Measurements from ENCODE around the gene TLE7. TPM values are rescaled to one million over a fixed set of nuclear protein-coding genes. Genes with fewer than 3 reads are reported as not detected.

The TLE7 gene
- polyA plus RNA-seq, 1 of the 3 experiments (the other 2 are of a cell fraction), result not detected

GRCh38 chr16:71482569-71482968 lies 40.7 kb upstream of the TLE7 start:
- Histone ChIP-seq H4K20me1 (ENCODE audit: insufficient read depth) (no peaks in the 10 kb centered on the region), H3F3A (replicated peaks; ENCODE audit: insufficient read depth) (peaks cover 11% of the 10 kb centered on the region), H3K27ac (ENCODE audit: low read depth in 2 of 2, low read length in 1 of 2) (no peak overlapping the region), H3K9ac (no peak overlapping the region), H3K27me3 (ENCODE audit: insufficient read depth) (no peaks in the 10 kb centered on the region), H3K9me3 (no peaks in the 10 kb centered on the region), H3K4me1 (ENCODE audit: control insufficient read depth in 1 of 2, insufficient read depth in 2 of 2, low read depth in 1 of 2, low read length in 1 of 2) (peaks cover 0 to 8% of the 10 kb centered on the region in 2 experiments; a peak in 2 of 4 replicates), H3K4me2 (no peak overlapping the region), H3K79me2 (ENCODE audit: insufficient read depth) (peaks cover 11% of the 10 kb centered on the region), H2AFZ (ENCODE audit: low read depth) (no peak overlapping the region), H3K36me3 (replicated peaks in 1 of 2; ENCODE audit: control insufficient read depth in 1 of 2, insufficient read depth in 2 of 2, low read length in 1 of 2) (peaks cover 11 to 13% of the 10 kb centered on the region in 2 experiments), H3K9me2 (no peaks in the 10 kb centered on the region), H3K4me3 (ENCODE audit: low read depth in 2 of 2, low read length in 1 of 2) (no peak overlapping the region)
- WGBS (ENCODE audit: low lambda C conversion rate), result 90% methylated on average over 5 of the region's 5 CpGs
- DNase-seq, result no peak
- no peak for TF ChIP-seq FOSL2 (IDR thresholded peaks at IDR 0.05; ENCODE audit: borderline replicate concordance, low read depth)
- TF ChIP-seq RXRA (IDR thresholded peaks at IDR 0.05; ENCODE audit: borderline replicate concordance, low read depth), result no peak
- no peak for TF ChIP-seq TCF12 (IDR thresholded peaks at IDR 0.05)
- no peak for TF ChIP-seq ELF1 (IDR thresholded peaks at IDR 0.05)
- no peak for TF ChIP-seq MAX (IDR thresholded peaks at IDR 0.05; ENCODE audit: low read depth)
- TF ChIP-seq RFX5 (IDR thresholded peaks at IDR 0.05; ENCODE audit: low read length), result no peak
- ChIA-PET POLR2A (no interaction called here), CTCF (interaction anchor here (1.2 to 3.7 kb wide), 3 partner anchors 17 to 129 kb away, joined by 4 to 19 read pairs (median 7); partner anchors contain the start of gene ZNF23)

DNA sequence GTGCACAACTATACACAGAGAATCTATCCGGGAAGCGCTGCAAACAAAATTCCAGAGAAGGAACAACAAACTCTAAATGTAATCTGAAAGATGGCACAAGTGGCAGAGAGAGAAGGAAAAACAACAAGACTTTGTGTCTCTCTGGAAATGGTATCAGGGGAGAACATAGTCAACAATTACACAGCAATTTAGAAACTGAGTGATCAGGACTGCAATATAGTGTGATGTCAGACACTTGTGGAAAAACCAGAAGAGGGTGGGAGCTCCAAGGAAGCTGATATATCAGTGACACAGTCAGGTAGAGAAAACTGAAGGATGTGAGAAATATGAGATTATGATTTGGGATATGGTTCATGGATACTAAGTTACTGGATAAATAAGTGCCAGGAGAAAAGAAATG lies 39.1 kb upstream of the TLE7 start:
- CTCF ChIA-PET, result interaction anchor here (0.6 to 3.7 kb wide), 2 partner anchors 18 to 19 kb away, joined by 3 to 19 read pairs; partner anchors contain the start of gene ZNF23
- Histone ChIP-seq H3K27me3 (ENCODE audit: insufficient read depth) (no peaks in the 10 kb centered on the region), H4K20me1 (ENCODE audit: insufficient read depth) (no peaks in the 10 kb centered on the region), H3K4me1 (ENCODE audit: control insufficient read depth in 1 of 2, insufficient read depth in 2 of 2, low read depth in 1 of 2, low read length in 1 of 2) (peaks cover 0 to 8% of the 10 kb centered on the region in 2 experiments; a peak in 2 of 4 replicates), H3K27ac (ENCODE audit: low read depth in 2 of 2, low read length in 1 of 2) (no peak overlapping the region), H3K4me3 (ENCODE audit: low read depth in 2 of 2, low read length in 1 of 2) (no peak overlapping the region), H3K9me2 (no peaks in the 10 kb centered on the region), H2AFZ (ENCODE audit: low read depth) (no peak overlapping the region), H3K4me2 (no peak overlapping the region), H3K36me3 (replicated peaks in 1 of 2; ENCODE audit: control insufficient read depth in 1 of 2, insufficient read depth in 2 of 2, low read length in 1 of 2) (peaks cover 23 to 29% of the 10 kb centered on the region in 2 experiments), H3F3A (replicated peaks; ENCODE audit: insufficient read depth) (peaks cover 15% of the 10 kb centered on the region), H3K79me2 (ENCODE audit: insufficient read depth) (peaks cover 11% of the 10 kb centered on the region), H3K9ac (no peak overlapping the region), H3K9me3 (no peaks in the 10 kb centered on the region; the same call in 1 of the 2 replicates)
- DNase-seq, result no peak
- POLR2A ChIA-PET, result interaction anchor here (1.6 kb wide), 1 partner anchor 19 kb away, joined by 4 read pairs; the partner anchor contains the start of gene ZNF23
- 95% methylated on average over 2 of the region's 2 CpGs for WGBS (ENCODE audit: low lambda C conversion rate)
- TF ChIP-seq NFIC (IDR thresholded peaks at IDR 0.05; ENCODE audit: borderline replicate concordance) (no peak), RCOR1 (IDR thresholded peaks at IDR 0.05; ENCODE audit: low read length) (no peak), TCF12 (IDR thresholded peaks at IDR 0.05) (no peak), JUND (IDR thresholded peaks at IDR 0.05) (no peak), NRF1 (IDR thresholded peaks at IDR 0.05; ENCODE audit: low read depth, low read length) (no peak), FOSL2 (IDR thresholded peaks at IDR 0.05; ENCODE audit: borderline replicate concordance, low read depth) (no peak), GABPA (IDR thresholded peaks at IDR 0.05; ENCODE audit: low read depth) (no peak), CTCF (IDR thresholded peaks at IDR 0.05) (no peak), YY1 (IDR thresholded peaks at IDR 0.05; ENCODE audit: low read depth) (no peak), TAF1 (IDR thresholded peaks at IDR 0.05; ENCODE audit: borderline replicate concordance, low read depth, low read length) (no peak), MEF2A (IDR thresholded peaks at IDR 0.05; ENCODE audit: borderline replicate concordance, low read depth) (no peak), TEAD4 (IDR thresholded peaks at IDR 0.05; ENCODE audit: borderline replicate concordance, insufficient read depth) (no peak), POLR2AphosphoS5 (IDR thresholded peaks at IDR 0.05; ENCODE audit: low read depth, low read length) (no peak), EZH2phosphoT487 (IDR thresholded peaks at IDR 0.05; ENCODE audit: borderline replicate concordance, low read depth) (no peak)
- TF ChIP-seq, protein P1, sequence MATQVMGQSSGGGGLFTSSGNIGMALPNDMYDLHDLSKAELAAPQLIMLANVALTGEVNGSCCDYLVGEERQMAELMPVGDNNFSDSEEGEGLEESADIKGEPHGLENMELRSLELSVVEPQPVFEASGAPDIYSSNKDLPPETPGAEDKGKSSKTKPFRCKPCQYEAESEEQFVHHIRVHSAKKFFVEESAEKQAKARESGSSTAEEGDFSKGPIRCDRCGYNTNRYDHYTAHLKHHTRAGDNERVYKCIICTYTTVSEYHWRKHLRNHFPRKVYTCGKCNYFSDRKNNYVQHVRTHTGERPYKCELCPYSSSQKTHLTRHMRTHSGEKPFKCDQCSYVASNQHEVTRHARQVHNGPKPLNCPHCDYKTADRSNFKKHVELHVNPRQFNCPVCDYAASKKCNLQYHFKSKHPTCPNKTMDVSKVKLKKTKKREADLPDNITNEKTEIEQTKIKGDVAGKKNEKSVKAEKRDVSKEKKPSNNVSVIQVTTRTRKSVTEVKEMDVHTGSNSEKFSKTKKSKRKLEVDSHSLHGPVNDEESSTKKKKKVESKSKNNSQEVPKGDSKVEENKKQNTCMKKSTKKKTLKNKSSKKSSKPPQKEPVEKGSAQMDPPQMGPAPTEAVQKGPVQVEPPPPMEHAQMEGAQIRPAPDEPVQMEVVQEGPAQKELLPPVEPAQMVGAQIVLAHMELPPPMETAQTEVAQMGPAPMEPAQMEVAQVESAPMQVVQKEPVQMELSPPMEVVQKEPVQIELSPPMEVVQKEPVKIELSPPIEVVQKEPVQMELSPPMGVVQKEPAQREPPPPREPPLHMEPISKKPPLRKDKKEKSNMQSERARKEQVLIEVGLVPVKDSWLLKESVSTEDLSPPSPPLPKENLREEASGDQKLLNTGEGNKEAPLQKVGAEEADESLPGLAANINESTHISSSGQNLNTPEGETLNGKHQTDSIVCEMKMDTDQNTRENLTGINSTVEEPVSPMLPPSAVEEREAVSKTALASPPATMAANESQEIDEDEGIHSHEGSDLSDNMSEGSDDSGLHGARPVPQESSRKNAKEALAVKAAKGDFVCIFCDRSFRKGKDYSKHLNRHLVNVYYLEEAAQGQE (IDR thresholded peaks at IDR 0.05; ENCODE audit: low read depth, low read length), result no peak
- TF ChIP-seq, protein P2, sequence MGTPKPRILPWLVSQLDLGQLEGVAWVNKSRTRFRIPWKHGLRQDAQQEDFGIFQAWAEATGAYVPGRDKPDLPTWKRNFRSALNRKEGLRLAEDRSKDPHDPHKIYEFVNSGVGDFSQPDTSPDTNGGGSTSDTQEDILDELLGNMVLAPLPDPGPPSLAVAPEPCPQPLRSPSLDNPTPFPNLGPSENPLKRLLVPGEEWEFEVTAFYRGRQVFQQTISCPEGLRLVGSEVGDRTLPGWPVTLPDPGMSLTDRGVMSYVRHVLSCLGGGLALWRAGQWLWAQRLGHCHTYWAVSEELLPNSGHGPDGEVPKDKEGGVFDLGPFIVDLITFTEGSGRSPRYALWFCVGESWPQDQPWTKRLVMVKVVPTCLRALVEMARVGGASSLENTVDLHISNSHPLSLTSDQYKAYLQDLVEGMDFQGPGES (IDR thresholded peaks at IDR 0.05; ENCODE audit: low read depth, low read length), result no peak
- TF ChIP-seq, protein P3, sequence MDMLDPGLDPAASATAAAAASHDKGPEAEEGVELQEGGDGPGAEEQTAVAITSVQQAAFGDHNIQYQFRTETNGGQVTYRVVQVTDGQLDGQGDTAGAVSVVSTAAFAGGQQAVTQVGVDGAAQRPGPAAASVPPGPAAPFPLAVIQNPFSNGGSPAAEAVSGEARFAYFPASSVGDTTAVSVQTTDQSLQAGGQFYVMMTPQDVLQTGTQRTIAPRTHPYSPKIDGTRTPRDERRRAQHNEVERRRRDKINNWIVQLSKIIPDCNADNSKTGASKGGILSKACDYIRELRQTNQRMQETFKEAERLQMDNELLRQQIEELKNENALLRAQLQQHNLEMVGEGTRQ (IDR thresholded peaks at IDR 0.05; ENCODE audit: borderline replicate concordance, low read depth, low read length), result no peak

All from SK-N-SH (cell line).